Activated CD8-positive, alpha-beta memory T cell treated with anti-CD3 and anti-CD28 coated beads for 1 hour (primary cell): Measurements from ENCODE around the gene CREBBP.
"Not testable (repeated sequence)": the region's sequence is repeated elsewhere in the genome, so short reads cannot be mapped to it uniquely, and the experiment has no call there.

Experiments
- DNase-seq, 2 donors: peaks; one replicate each; pipeline ENCODE4 v3.0.0-alpha.2; 2020; ENCODE audit warnings: low read depth in 1 of 2; ENCODE audit errors: extremely low read depth in 1 of 2

CREBBP gene

GRCh38 chr16:3880623-3881498 lies at the start of gene CREBBP:
CREBBP (minus strand) TSS chr16:3880713; CDS start chr16:3879916, 797 bp downstream.
- peak; percentile 61 to 81 for DNase-seq

GRCh38 chr16:3927147-3927546 lies 46.6 kb upstream of the CREBBP start:
- not testable (repeated sequence) for DNase-seq

GRCh38 chr16:3924763-3925162 lies 44.2 kb upstream of the CREBBP start:
- DNase-seq = no peak

GRCh38 chr16:3922241-3922640 lies 41.7 kb upstream of the CREBBP start:
- DNase-seq = no peak

- no peak for DNase-seq
Measured at GRCh38 chr16:3920206-3920605, 39.7 kb upstream of the CREBBP start.

GRCh38 chr16:3919413-3919812 lies 38.9 kb upstream of the CREBBP start:
- DNase-seq = no peak

GRCh38 chr16:3915426-3916260 lies 35.1 kb upstream of the CREBBP start:
- DNase-seq = no peak

GRCh38 chr16:3912897-3913296 lies 32.4 kb upstream of the CREBBP start:
- DNase-seq = no peak

GRCh38 chr16:3912373-3912772 lies 31.9 kb upstream of the CREBBP start:
- no peak for DNase-seq

GRCh38 chr16:3911741-3912140 lies 31.2 kb upstream of the CREBBP start:
- DNase-seq = not testable (repeated sequence)

GRCh38 chr16:3909791-3910583 lies 29.5 kb upstream of the CREBBP start:
- DNase-seq = no peak

- no peak for DNase-seq
Measured at GRCh38 chr16:3908951-3909437, 28.5 kb upstream of the CREBBP start.

- DNase-seq = no peak
Measured at GRCh38 chr16:3907586-3907985, 27.1 kb upstream of the CREBBP start.

- DNase-seq = no peak
Measured at GRCh38 chr16:3906363-3906762, 25.9 kb upstream of the CREBBP start.

- no peak for DNase-seq
Measured at GRCh38 chr16:3904875-3905274, 24.4 kb upstream of the CREBBP start.

- DNase-seq = no peak
Measured at GRCh38 chr16:3890091-3890490, 9.6 kb upstream of the CREBBP start.

GRCh38 chr16:3889059-3889458 lies 8.5 kb upstream of the CREBBP start:
- DNase-seq = no peak

- DNase-seq = not testable (repeated sequence)
Measured at GRCh38 chr16:3885999-3886398, 5.5 kb upstream of the CREBBP start.

- no peak for DNase-seq
Measured at GRCh38 chr16:3884398-3884797, 3.9 kb upstream of the CREBBP start.

- DNase-seq = no peak
Measured at GRCh38 chr16:3882531-3882930, 2.0 kb upstream of the CREBBP start.

- DNase-seq = no peak
Measured at GRCh38 chr16:3881499-3881990, 1.0 kb upstream of the CREBBP start.
